Neural cell (in vitro differentiated cells): ENCODE measurements around the gene UNC13B. TPM values are rescaled to one million over a fixed set of nuclear protein-coding genes. Genes with fewer than 3 reads are reported as not detected.

Source experiments
- H2AFZ ChIP-seq: fragments of 200-600, 300-800 bp; sonication (generic), shearing (Covaris generic); 2 replicates; pipeline ENCODE4 v1.6.0; 2014; ENCODE audit warnings: low read depth, mild to moderate bottlenecking, antibody characterized with exemption, low read length, moderate library complexity
- H3F3A ChIP-seq: fragments of 200-600 bp; shearing (Covaris generic); 2 replicates; pipeline ENCODE4 v1.6.1; 2016; ENCODE audit warnings: mild to moderate bottlenecking, moderate library complexity, mixed read lengths, antibody characterized with exemption, low read length; ENCODE audit not compliant: insufficient read depth, poor library complexity, severe bottlenecking
- H3K27ac ChIP-seq: fragments of 200-600, 300-800 bp; sonication (generic), shearing (Covaris generic); 2 replicates; pipeline ENCODE4 v1.5.1; 2014; ENCODE audit warnings: mild to moderate bottlenecking, low read length, moderate library complexity
- H3K27me3 ChIP-seq: fragments of 300-800, 200-600 bp; sonication (generic), shearing (Covaris generic); 2 replicates; pipeline ENCODE4 v1.6.0; 2014; ENCODE audit warnings: mild to moderate bottlenecking, low read depth, low read length, moderate library complexity; ENCODE audit not compliant: insufficient read depth
- H3K36me3 ChIP-seq: fragments of 300-800, 200-600 bp; sonication (generic), shearing (Covaris generic); 2 replicates; pipeline ENCODE4 v1.5.1; 2014; ENCODE audit warnings: mild to moderate bottlenecking, antibody characterized with exemption, low read length, moderate library complexity; ENCODE audit not compliant: insufficient read depth
- H3K4me2 ChIP-seq: fragments of 300-800, 200-600 bp; sonication (generic), shearing (Covaris generic); 2 replicates; pipeline ENCODE4 v1.6.0; 2014; ENCODE audit warnings: mild to moderate bottlenecking, low read length
- H3K4me3 ChIP-seq: fragments of 300-800, 200-600 bp; sonication (generic), shearing (Covaris generic); 2 replicates; pipeline ENCODE4 v1.5.1; 2014; ENCODE audit warnings: mild to moderate bottlenecking, low read length, moderate library complexity
- H3K79me2 ChIP-seq: fragments of 200-600 bp; shearing (Covaris generic); replicated peaks from 2 replicates; pipeline ENCODE4 v1.6.0; 2014; ENCODE audit warnings: mild to moderate bottlenecking, low read length, moderate library complexity; ENCODE audit not compliant: insufficient read depth
- H3K9ac ChIP-seq: fragments of 300-800, 200-600 bp; sonication (generic), shearing (Covaris generic); 2 replicates; pipeline ENCODE4 v1.6.1; 2016; ENCODE audit warnings: mild to moderate bottlenecking, low read length, mixed read lengths
- H3K9me2 ChIP-seq: fragments of 200-600 bp; shearing (Covaris generic); 2 replicates; pipeline ENCODE4 v1.6.1; 2016; ENCODE audit warnings: mild to moderate bottlenecking, low read length, mixed read lengths; ENCODE audit not compliant: insufficient read depth
- H3K9me3 ChIP-seq: fragments of 200-600, 300-800 bp; sonication (generic), shearing (Covaris generic); 2 replicates; pipeline ENCODE4 v1.6.1; 2016; ENCODE audit warnings: mild to moderate bottlenecking, mixed run types, low read length, moderate library complexity, mixed read lengths
- H4K20me1 ChIP-seq: fragments of 200-600 bp; shearing (Covaris generic); 2 replicates; pipeline ENCODE4 v1.6.1; 2016; ENCODE audit warnings: mild to moderate bottlenecking, mixed run types; ENCODE audit not compliant: insufficient read depth
- CTCF ChIP-seq: fragments of 450-650 bp; IDR thresholded peaks from 2 replicates; pipeline ENCODE4 v1.5.1; 2014; ENCODE audit warnings: antibody characterized with exemption, mild to moderate bottlenecking, moderate library complexity; ENCODE audit not compliant: poor library complexity, severe bottlenecking
- EP300 ChIP-seq: fragments of 450-650 bp; conservative IDR thresholded peaks from 2 replicates; pipeline ENCODE4 v1.6.1; 2014; ENCODE audit warnings: antibody characterized with exemption, mild to moderate bottlenecking, moderate library complexity; ENCODE audit not compliant: poor library complexity, severe bottlenecking
- EZH2 ChIP-seq: fragments of 200-600, 300-800 bp; shearing (Covaris generic), sonication (generic); IDR thresholded peaks from 2 replicates; pipeline ENCODE4 v1.6.1; 2014; ENCODE audit warnings: antibody characterized with exemption, low read length, borderline replicate concordance, mild to moderate bottlenecking; ENCODE audit not compliant: insufficient read depth, poor library complexity, severe bottlenecking
- MXI1 ChIP-seq: fragments of 450-650 bp; conservative IDR thresholded peaks from 2 replicates; pipeline ENCODE4 v1.6.1; 2014; ENCODE audit warnings: antibody characterized with exemption, mild to moderate bottlenecking; ENCODE audit not compliant: poor library complexity, severe bottlenecking
- POLR2AphosphoS5 ChIP-seq: IDR thresholded peaks from 2 replicates; pipeline ENCODE4 v1.6.1; 2012
- RAD21 ChIP-seq: fragments of 450-650 bp; conservative IDR thresholded peaks from 2 replicates; pipeline ENCODE4 v1.6.1; 2014; ENCODE audit warnings: antibody characterized with exemption, mild to moderate bottlenecking, moderate library complexity
- REST ChIP-seq: IDR thresholded peaks from 2 replicates; pipeline ENCODE4 v1.6.1; 2012; ENCODE audit warnings: borderline replicate concordance
- SMC3 ChIP-seq: fragments of 450-650 bp; conservative IDR thresholded peaks from 2 replicates; pipeline ENCODE4 v1.6.1; 2014; ENCODE audit warnings: antibody characterized with exemption, mild to moderate bottlenecking, moderate library complexity; ENCODE audit not compliant: poor library complexity
- TAF1 ChIP-seq: IDR thresholded peaks from 2 replicates; pipeline ENCODE4 v1.6.1; 2012; ENCODE audit warnings: low read depth
- polyA plus RNA-seq: library from polyadenylated mRNA; depleted of rRNA; stranded (reverse); fragments of >200 nt; gene quantifications from 2 replicates; pipeline ENCODE4 v1.2.3, GENCODE V29; 2014

UNC13B gene
- polyA plus RNA-seq, 1 donor from 2014 or later = 37.2 TPM

- no peaks in the 10 kb centered on the region for H3K9me3 ChIP-seq
- no peak overlapping the region for H3K4me2 ChIP-seq
- no peaks in the 10 kb centered on the region for H3K36me3 ChIP-seq
- H3K27me3 ChIP-seq = no peaks in the 10 kb centered on the region
- H3K79me2 ChIP-seq = no peaks in the 10 kb centered on the region
- H3K27ac ChIP-seq = no peak overlapping the region
- TF ChIP-seq POLR2AphosphoS5 (no peak), EZH2 (no peak), SMC3 (no peak), CTCF (no peak), EP300 (no peak), TAF1 (no peak), REST (no peak), MXI1 (no peak), RAD21 (no peak)
- no peaks in the 10 kb centered on the region for H4K20me1 ChIP-seq
- no peaks in the 10 kb centered on the region for H3K9me2 ChIP-seq
- no peak overlapping the region for H3K9ac ChIP-seq
- no peak overlapping the region for H3K4me3 ChIP-seq
- H3F3A ChIP-seq = no peaks in the 10 kb centered on the region
- H2AFZ ChIP-seq = no peak overlapping the region
Observed at GRCh38 chr9:35225677-35226076, 63.9 kb downstream of the UNC13B start.

DNA sequence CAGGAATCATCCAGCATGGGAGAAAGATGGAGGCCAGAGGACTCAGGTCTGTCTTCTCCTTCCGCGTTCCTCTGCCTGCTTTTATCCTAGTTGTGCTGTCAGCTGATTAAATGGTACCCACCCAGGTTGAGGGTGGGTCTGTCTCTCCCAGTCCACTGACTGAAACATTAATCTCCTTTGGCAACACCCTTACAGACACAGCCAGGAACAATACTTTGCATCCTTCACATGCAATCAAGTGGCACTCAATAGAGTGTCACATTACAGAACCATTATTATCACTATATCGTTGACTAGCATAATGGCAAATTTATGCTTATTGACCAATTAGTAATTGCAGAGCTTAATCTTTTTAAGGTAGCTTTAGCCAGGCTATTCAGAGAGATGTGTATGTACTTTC lies 64.8 kb downstream of the UNC13B start:
- H3K4me2 ChIP-seq = no peak overlapping the region
- no peaks in the 10 kb centered on the region for H4K20me1 ChIP-seq
- H3K36me3 ChIP-seq = no peaks in the 10 kb centered on the region
- TF ChIP-seq EP300 = no peak
- no peak for TF ChIP-seq REST
- TF ChIP-seq EZH2 = no peak
- no peak for TF ChIP-seq RAD21
- no peak for TF ChIP-seq POLR2AphosphoS5
- TF ChIP-seq MXI1 = no peak
- TF ChIP-seq TAF1 = no peak
- TF ChIP-seq SMC3 = no peak
- TF ChIP-seq CTCF = no peak
- H3F3A ChIP-seq = no peaks in the 10 kb centered on the region
- H3K9ac ChIP-seq = no peak overlapping the region
- H3K79me2 ChIP-seq = no peaks in the 10 kb centered on the region
- no peaks in the 10 kb centered on the region for H3K9me2 ChIP-seq
- no peak overlapping the region for H3K4me3 ChIP-seq
- H3K27me3 ChIP-seq = no peaks in the 10 kb centered on the region
- H3K27ac ChIP-seq = no peak overlapping the region
- H3K9me3 ChIP-seq = no peaks in the 10 kb centered on the region
- H2AFZ ChIP-seq = no peak overlapping the region
